NOMO-1 treated with DMSO at 0.1 percent for 48 hours (cell line): ENCODE results near the gene CGB5.
"Not testable (repeated sequence)": the region's sequence is repeated elsewhere in the genome, so short reads cannot be mapped to it uniquely, and the experiment has no call there.

Experiments
- DNase-seq: peaks from one replicate; lab custom pipeline; 2025; ENCODE audit not compliant: unreplicated experiment; lab: John Stamatoyannopoulos, UW

The CGB5 gene

DNA sequence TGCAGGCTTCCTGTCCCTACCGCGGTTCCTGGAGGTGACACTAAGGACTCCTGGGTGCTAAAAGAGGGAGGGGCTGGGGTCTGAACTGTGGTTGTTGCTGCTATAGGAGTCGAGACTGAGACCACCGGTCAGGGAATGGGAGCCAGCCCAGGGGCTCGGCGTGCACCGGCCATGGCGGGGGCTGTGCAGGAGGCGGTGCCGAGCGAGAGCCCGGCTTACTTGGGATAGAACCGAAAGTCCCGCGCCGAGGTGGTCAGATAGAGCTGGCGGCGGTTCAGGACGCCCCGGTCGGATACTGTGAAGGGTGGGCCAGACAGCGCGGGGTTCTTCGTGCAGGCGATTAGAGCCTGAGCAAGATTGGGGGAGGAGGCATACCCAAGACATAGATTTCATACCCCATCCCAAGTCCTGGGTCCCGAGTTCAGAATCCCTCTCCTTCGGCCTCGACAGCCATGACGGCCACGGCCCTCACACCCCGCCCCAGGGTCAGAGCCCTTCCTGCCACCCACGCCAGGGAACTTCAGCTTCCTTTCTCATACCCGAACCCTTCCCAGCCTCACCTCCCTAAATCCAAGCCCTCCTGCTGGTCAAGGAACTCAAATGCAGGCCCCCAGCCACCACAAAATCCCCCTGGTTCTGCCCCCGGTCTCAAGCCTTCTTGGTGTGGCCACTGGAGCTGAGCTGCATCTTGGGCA, 13.4 kb downstream of the CGB5 start:
- not testable (repeated sequence) for DNase-seq

DNA sequence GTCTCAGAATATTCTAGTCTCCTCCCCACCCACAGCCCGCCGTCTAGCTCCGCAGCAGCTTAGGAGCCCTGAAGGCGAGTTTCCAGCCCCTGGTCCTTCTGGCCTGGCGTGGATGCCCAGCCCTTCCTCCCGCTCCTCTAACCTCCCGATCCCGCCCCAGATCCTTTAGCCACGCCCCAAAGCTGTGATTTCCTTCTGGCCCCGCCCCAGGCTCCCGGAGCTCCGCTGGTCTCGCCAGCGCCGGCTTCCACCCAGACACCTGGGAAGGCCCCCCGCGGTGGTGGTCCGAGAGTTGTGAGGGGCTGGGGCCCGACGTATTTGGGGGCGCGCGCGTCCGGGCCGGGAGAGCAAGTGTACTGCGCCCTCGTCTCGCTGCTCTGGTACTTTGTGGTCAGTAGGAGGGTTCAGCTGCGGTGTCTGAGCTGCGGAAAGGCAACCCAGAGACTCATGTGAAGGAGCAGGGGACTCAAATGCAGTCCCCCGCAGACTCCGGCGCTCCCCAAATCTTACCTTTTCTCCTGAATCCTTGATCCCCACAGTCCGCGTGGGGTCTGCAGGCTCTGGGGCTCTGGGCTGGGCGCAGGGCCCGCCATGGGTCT, 14.1 kb downstream of the CGB5 start, which contains the start of gene CGB7:
TSS of gene CGB7 (minus strand) at position 114 of the 599 bp plus-strand sequence. CDS start 2,374 bp downstream, outside the sequence.
- no peak for DNase-seq

DNA sequence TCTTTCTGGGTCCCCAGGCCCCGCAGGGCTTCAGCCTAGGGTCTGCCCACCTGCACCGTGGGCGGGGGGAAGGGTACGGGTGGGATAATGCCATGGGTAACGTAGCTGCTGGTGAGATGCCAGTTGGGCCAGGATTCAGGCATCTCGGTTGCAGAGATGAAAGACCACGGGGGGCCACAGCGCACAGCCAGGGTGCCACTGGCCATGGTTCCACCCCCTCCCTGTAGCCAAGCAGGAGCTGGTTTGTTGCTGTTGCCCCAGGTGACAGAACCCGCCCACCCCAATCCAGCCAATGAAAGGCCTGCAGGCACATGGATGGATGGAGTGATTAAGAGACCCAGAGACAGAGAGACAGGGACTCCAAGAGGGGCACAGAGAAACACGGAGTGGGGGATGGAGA, 14.9 kb downstream of the CGB5 start:
- DNase-seq: no peak

DNA sequence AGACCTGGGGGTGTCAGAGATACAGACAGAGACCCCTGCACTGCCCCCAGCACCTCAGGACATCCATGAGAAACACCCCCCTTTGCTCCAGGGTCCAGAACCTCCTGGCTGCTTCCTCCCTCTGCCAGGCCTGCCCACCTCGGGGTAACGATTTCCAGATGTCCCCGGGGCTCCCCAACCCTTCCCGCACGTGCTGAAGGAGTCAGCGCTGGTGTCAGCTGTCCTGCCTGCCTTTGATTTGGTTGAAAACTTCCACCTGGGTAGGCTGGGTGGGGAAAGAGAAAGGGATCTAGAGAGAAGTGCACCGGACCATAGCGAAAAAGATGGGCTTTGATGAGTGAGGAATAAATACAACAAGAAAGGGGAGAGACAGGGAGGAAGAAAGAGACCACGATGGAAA, 15.4 kb downstream of the CGB5 start:
- no peak for DNase-seq

DNA sequence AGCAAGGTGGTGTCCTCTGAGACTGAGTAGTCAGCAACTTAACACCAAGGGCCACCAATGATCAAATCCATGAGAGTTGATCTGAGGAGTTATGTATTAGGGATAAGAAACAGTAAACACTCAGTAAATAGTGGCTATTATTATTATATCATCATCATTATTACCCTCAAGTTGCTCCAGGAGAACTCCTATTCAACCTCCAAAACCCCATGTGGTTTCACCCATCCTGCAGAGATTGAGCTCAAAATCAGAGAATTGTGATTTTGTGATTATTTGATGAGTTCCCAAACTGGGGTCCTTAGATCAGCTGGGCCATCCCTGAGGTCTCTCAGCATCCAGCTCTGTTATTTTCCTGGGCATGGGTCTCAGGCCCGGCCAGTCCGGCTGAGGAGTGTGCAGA, 17.4 kb downstream of the CGB5 start:
- no peak for DNase-seq

DNA sequence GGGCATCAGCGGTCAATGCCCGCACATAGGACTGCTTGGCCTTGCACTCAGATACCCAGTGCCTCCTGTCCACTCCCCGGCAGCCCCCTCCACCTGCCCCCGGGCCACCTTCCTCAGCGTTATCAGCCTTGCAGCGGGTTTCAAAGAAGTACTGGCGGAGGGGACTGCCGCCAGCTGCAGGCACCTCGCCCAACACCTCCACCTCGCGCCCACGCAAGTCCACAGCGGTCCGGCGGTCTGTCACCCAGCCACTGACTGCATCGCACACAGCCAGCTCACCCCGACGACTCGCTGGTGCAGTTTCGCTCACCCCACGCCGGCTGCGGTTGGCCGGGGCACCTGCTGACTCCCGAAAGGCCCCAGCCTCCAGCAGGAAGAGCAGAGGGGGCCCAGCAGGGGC, 17.8 kb downstream of the CGB5 start:
- no peak for DNase-seq

DNA sequence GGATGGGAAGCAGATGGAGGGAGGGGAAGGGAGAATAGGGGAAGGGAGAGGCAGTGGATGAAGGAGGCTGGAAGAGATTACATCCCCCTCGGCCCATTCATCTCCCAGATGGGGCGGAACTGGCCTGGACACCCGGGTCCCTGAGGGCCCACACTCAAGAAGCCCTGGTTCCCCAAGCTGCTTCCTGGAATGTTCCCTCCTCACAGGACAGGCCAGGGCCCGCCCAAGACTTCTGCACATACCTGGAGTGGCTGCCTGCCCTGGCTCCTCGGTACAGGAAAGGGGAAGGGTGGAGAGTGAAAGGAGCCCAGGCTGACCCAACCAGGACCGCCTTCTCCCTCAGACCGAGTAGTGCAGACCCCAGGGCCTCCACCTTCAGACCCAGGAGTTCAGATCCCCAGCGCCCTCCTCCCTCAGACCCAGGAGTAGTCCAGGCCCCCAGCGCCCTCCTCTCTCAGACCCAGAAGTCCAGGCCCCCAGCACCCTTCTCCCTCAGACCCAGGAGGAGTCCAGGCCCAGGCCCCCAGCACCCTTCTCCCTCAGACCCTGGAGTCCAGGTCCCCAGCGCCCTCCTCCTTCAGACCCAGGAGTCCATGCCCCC, 20.5 kb downstream of the CGB5 start:
- DNase-seq: no peak

DNA sequence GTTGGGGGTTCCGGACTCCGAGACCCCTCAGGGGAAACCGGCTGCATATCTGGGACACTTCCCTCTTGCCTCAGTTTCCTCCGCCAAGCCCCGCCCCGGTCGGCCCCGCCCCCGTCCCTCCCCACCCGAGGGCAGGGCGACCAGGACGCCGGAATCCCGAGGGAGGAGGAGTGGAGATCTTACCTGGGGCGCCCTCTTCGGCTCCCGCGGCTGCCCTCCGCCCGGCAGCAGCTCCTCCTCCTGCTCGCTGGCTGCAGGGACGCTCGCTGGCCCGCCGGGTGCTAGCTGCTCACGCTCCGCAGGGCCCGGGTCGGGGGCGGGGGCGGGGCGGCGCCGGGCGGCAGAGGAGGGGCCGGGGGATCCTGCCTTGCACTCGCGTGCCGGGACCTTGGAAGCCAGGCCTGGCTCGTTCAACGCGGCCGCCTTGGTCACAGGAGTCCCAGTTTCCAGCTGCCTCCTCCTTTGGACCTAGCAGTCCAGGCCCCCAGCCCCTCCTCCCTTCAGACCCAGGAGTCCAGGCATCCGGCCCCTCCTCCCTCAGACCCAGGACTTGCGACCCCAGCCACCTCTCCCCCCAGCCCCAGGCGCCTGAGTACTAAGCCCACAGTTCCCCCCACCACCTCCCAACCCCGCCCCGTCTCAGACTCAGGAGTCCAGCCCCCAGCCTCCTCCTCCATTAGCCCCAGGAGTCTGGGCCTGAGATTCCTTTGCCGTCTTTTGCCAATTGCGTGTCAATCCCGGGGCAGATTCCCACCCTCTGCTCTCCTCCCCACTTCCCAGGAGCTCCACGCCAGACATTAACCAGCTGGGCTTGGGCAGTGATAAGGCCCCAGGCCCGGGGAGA, 21.3 kb downstream of the CGB5 start, which contains the start of gene NTF4:
TSS of gene NTF4 (minus strand) at position 51 of the 844 bp plus-strand sequence. CDS start 2,821 bp downstream, outside the sequence.
- DNase-seq: no peak

DNA sequence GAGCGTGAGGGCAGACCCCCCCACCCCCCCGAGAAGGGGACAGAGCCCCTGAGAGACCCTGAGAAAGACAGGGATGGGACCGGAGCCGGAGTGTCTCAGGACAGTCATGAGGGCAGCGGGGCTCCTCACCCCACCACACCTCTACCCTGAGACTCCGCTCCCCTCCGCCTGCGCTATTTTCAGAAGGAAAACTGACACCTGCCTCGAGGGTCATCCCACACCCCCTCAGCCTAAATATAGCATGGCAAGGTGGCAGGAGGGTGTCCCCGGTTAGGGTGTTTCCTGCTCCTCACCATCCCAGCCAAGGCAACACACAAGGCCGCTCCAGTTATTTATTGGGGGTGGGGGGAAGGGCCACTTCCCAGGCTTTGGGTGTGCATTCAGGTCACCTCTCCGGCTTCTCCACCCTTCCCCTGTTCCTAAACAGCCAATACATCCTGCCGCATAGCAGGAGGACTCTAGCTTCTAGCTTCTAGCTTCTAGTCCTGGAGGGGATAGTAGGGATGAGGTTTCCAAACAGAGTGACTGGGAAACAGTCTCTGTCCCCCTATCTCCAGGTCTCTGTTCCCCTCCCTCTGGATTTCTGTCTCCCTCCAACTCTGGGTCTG, 22.4 kb downstream of the CGB5 start:
- no peak for DNase-seq

DNA sequence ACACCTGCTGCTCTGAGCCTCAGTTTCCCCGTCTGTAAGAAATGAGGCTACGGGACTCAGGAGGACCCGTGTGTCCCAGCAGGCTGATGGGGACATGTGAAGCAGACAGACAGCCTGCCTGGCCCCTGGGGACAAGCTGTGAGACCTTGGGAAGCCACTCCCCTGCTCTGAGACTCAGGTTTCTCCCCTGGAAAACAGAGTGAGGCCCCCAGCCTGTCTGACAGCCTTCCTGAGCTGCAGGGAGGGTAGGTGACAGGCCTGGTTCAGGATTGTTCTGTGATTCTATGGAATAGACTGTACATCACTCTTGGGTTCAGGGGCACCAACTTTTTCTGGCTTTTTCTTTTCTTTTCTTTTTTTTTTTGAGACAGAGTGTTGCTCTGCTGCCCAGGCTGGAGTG, 23.9 kb downstream of the CGB5 start:
- DNase-seq: no peak

DNA sequence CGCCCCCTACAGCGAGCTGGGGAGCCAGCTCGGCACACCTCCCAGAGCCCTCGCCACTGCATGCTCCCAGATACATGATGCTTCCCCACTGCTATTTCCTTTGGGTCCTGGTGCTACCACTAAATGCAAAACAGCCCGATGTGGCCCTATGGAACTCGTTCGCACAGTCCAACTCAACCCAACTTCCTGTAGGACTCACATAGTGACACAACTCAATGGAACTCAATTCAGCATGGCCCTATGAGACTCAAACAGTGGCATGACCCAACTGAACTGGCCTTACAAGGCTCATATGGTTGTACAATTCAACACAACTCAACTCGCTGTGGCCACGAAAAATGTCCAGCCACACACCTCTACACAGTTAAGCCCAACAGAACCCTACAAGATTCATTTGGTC, 25.4 kb downstream of the CGB5 start:
- no peak for DNase-seq

DNA sequence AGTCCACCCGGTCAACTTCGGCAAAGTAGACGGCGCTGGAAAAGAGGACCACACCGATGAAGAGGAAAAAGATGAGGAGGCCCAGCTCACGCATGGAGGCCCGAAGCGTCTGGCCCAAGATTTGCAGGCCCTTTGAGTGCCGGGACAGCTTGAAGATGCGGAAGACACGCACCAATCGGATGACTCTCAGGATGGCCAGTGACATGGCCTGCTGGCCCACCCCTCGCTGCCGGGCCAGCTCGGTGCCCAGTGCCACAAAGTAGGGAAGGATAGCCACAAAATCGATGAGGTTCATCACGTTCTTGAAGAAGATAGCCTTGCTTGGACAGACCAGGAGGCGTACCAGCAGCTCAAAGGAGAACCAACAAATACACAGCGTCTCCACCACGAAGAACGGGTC, 26.8 kb downstream of the CGB5 start:
- DNase-seq: no peak

DNA sequence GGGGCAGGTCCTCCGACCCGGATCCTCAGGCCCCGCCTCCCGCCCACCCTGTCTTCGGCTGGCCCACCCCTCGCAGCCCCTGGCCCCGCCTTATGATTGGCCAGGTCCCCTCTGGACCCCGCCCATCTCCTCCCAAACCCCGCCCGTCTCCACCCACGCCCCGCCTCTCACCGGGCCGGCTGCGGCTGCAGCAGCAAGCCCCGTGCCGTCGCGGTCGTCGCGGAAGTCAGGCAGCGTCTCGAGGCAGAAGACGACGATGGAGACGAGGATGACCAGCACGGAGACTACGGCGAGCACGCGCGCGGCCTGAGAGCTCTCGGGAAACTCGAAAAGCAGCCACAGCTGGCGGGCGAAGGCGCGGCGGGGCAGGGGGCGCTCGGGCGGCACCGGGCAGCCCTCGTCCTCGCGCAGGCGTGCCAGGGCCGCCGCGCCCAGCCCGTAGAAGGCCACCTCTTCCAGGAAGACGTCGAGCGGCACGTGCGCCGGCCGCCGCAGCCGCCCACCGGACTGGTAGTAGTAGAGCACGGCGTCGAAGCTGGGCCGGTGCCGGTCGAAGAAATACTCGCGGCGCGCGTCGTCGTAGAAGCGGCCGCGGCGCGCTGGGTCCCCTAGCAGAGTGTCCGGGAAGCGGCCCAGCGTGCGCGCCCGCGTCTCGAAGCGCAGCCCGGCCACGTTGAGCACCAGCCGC, 28.4 kb downstream of the CGB5 start:
- no peak for DNase-seq

DNA sequence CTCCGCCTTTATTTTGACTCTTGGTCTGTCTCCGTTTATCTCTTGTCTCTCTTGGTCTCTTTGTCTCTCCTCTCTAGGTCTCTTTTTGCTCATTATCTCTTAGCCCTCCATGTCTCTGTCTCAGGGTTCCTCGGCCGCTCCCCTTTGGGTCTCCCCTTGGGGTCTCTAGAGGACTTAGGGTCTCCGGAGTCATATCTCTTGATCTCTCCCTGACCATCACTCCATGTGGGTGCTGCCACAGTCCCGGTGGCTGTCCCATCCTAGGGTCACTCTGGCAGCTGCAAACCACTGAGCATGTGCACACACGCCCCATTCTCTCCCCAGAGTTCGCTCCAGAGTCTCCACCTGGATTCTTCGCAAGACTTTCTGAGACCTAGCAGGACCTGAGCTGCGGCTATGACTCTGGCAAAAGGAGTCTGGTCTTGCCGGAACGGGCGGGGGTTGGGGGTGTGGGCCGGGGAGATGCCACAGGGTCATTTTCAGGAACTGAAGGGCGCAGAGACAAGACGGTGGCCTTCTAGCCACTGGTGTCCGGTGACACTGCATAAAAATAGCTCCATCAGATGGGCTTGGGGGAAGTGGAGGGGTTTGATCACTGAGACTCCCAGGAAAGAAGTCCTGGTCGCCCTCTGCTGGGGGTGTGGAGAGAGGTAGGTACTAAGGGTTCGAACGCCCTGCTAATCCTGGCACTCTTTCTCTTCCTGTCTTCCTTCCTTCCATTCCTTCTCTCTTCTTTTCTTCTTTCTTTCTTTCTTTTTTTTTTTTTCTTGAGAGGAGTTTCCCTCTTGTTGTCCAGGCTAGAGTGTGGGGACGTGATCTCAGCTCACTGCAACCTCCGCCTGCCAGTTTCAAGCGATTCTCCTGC, 30.1 kb downstream of the CGB5 start:
- peak; percentile 18 for DNase-seq

DNA sequence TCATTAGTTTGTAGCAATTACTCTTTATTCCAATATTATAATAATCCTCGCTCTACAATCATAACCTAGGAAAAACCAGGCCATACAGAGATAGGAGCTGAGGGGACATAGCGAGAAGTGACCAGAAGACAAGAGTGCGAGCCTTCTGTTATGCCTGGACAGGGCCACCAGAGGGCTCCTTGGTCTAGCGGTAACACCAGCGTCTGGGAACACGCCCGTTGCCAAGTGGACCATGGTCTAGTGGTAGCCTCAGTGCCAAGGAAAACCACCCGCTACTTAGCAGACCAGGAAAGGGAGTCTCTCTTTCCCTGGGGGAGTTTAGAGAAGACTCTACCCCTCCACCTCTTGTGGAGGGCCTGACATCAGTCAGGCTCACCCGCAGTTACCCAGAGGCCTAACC, 31.2 kb downstream of the CGB5 start:
- DNase-seq: not testable (repeated sequence)

DNA sequence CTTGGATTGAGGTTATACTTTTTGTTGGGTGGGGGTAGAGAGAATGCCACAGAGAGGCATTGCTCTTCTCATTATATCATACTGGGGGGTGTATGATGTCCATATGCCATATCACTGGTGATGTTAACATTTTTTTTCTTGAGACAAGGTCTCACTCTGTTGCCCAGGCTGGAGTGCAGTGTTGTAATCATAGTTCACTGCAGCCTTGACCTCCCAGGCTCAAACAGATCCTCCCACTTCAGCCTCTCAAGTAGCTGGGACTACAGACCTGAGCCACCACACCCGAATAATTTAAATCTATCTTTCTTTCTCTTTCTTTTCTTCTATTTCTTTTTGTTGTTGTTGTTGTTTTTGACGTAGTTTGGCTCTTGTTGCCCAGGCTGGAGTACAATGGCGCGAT, 36.7 kb downstream of the CGB5 start:
- no peak for DNase-seq

DNA sequence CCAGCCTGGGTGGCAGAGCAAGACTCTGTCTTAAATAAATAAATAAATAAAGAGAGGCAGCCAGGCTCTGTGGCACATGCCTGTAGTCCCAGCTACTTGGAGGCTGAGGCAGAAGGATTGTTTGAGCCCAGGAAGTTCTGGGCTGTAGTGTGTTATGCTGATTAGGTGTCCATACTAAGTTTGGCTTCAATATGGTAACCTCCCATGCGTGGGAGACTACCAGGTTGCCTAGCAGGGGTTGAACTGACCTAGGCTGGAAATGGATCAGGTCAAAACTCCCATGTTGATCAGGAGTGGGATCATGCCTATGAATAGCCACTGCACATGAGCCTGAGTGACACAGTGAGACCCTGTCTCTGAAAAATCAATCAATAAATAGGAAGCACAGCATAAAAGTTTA, 37.6 kb downstream of the CGB5 start:
- no peak for DNase-seq

DNA sequence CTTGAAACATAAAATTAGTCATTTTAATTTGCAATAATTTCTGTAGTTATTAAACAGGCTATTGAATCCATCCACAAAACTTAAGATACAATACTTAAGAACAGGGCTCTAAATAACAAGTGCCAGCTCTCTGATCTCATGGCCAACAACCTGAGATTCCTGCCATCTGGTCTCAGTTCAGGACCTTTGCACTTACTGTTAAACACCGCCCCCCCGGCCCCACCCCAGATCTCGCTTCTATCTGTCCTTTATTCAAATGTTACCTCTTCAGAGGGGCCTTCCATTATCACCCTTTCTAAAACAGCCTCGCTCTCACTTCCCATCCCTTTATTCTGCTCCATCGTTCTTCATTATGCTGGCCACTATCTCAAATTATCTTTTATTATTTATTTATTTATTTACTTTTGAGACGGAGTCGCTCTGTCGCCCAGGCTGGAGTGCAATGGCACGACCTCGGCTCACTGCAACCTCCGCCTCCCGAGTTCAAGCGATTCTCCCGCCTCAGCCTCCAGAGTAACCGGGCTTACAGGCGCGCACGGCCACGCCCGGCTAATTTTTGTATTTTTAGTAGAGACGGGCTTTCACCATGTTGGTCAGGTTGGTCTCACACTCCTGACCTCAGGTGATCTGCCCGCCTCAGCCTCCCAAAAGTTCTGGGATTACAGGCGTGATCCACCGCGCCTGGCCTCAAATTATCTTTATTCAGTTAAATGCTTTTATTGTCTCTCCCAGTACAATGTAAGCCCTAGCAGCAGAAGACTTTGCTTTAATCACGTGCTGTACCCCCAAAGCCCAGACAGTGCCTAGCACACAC, 40.8 kb downstream of the CGB5 start:
- DNase-seq: no peak
